HG03565 (cell line): Measurements from ENCODE around the gene SPANXD.
"Not testable (repeated sequence)": the region's sequence is repeated elsewhere in the genome, so short reads cannot be mapped to it uniquely, and the experiment has no call there.

Experiments used
- ATAC-seq: cut with Tn5 transposase; IDR thresholded peaks from one replicate; pipeline ENCODE4 v1.9.1; 2021; ENCODE audit warnings: mild to moderate bottlenecking, moderate library complexity; ENCODE audit not compliant: unreplicated experiment

SPANXD gene, protein sequence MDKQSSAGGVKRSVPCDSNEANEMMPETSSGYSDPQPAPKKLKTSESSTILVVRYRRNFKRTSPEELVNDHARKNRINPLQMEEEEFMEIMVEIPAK

DNA sequence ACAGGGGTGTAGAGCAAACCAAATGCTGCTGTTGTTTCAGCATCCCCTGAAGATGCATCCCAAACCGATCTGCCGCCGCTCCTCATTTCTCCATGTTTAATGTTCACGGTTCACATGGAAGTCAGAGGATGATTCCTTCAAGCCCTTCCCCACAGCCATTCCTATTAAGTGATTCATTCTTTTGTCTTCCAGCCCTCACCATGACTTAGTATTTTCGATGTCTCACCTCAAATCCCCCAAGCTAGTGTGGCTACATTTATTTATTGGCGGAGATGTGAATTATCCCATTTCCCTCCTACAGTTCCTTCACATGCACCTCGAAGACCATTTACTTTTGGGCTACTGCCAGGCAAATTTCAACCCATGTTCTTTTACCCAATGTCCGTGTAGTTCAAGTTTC, at the start of gene SPANXD:
TSS of gene SPANXD (minus strand) at position 101 of the 400 bp plus-strand sequence. CDS start 334 bp downstream, outside the sequence.
- not testable (repeated sequence) for ATAC-seq

DNA sequence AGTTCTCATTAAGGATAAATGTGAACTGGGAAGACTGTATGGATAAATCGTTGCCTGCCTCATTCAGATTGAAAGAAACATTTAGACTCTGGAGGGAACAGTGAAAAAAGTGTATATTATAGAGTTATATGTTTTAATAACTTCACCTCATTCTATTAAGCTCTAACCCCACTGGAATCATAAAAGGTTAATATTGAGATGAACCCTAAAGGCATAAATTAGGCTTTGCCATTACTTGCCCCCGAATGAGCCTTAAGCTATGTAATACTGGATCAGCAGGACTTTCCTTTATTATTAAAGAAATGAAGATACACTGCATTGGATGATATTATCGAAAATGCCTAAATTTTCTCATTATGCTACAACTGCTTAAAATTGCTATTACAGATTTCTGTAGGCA, 44.1 kb upstream of the SPANXD start:
- no peak for ATAC-seq

- no peak for ATAC-seq
Observed at GRCh38 chrX:141736656-141737055, 38.1 kb upstream of the SPANXD start.

DNA sequence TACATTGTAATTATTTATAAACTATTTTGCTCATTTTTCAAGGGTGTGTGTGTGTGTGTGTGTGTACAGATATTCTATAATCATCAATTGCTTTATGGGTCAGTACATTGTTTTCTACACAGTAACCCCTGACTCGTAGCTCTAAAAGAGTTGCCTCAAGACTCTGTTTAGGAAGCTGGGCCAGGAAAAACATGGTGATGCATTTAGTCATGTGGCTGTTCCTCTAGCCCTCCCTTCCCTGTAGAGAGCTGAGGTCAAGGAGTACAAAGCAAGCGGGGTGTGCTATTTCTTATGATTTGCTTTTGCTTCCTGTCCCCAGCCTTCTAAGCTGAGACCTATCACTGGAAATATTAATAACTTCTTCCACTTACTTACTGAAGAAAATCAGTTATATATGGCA, 34.8 kb upstream of the SPANXD start:
- no peak for ATAC-seq

- no peak for ATAC-seq
Observed at GRCh38 chrX:141732031-141732430, 33.5 kb upstream of the SPANXD start.

GRCh38 chrX:141724186-141724585, 25.6 kb upstream of the SPANXD start:
- ATAC-seq: no peak

DNA sequence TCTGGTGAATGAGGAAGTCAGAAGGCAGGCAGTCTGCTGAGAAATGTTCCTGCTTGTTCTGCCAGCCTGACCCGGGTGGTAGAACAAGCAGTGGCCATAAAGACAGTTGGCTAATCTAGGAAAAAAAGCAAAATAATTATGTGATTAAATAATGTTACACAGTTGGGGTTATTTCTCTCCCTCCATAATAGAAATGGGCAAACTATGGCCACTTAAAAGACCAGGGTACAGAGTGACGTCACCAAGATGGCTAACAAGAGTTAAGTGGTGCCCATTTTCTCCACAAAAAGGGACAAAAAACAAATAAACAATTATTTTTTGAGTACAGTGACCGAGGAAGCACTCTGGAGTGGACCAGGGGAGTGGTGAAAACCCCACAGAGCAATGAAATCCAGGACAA, 16.1 kb upstream of the SPANXD start:
- no peak for ATAC-seq

- no peak for ATAC-seq
Observed at GRCh38 chrX:141701072-141701471, 2.5 kb upstream of the SPANXD start.

DNA sequence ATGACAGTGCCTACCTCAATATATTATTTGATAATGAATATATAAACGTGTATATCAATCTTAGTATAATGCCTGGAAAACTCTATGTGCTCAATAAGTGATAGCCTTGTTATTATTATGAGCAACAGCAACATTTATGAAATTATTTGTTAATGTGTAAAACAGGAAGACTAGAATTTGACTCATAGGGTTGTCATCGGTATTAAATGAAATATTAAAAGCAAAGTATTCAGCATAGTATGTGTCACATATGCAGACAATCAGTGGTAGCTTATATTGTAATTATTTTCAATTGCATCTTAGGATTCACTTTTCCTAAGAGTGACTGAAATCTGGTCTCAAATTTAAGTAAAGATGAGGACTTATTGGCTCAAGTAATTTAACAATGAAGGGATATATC, 24.6 kb downstream of the SPANXD start:
- ATAC-seq: no peak

GRCh38 chrX:141669689-141670088, 28.9 kb downstream of the SPANXD start:
- no peak for ATAC-seq

GRCh38 chrX:141668371-141668770, 30.2 kb downstream of the SPANXD start:
- no peak for ATAC-seq

DNA sequence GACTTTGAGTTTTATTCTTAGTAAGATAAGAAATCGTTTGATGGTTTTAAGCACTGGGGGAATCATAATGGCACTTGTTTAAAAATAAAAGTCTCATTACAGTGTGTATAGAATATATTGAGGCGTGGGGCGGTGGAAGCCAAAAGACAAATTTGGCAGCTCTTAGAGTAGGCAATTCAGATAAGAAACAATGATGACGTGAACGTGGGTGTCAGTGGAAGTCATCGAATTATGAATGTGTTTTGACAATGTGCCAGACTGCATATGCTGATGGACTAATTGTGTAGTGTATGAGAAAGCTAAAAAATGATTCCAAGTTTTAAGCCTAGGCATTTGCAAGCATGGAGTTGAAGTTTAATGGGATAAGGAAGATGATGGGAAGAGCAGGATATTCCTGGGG, 35.8 kb downstream of the SPANXD start:
- ATAC-seq: no peak

- ATAC-seq: no peak
Observed at GRCh38 chrX:141652286-141652685, 46.3 kb downstream of the SPANXD start.
